Naive thymus-derived CD4-positive, alpha-beta T cell (primary cell): ENCODE data around the gene LPCAT3. TPM values are rescaled to one million over a fixed set of nuclear protein-coding genes. Genes with fewer than 3 reads are reported as not detected.

ENCODE experiments used
- ATAC-seq: fragments of 150-1000 bp; cut with Tn5 transposase; 2 replicates; pipeline ENCODE4 v1.10.0; 2021; ENCODE audit warnings: mild to moderate bottlenecking, moderate library complexity
- CTCF ChIA-PET: fragments of 350-600 bp; sonication (Branson Sonifier 250); formaldehyde crosslinking; loops from one replicate; lab custom pipeline; 2021; ENCODE audit warnings: antibody characterized with exemption; lab: Charles Lee
- POLR2A ChIA-PET: fragments of 350-600 bp; sonication (Branson Sonifier 250); formaldehyde crosslinking; loops from one replicate; lab custom pipeline; 2021; ENCODE audit warnings: antibody characterized with exemption, inconsistent platforms; lab: Charles Lee
- DNase-seq, 9 donors: peaks; one replicate each; pipeline versions ENCODE4 v3.0.0 to v3.0.0-alpha.2; 2020 to 2022; ENCODE audit warnings: mixed read lengths in 1 of 9
- H3K27ac ChIP-seq: one replicate; pipeline ENCODE4 v1.7.0; 2013; ENCODE audit warnings: mild to moderate bottlenecking, low read depth, low read length, moderate library complexity
- H3K27me3 ChIP-seq, 2 donors: one replicate each; pipeline ENCODE4 v1.7.0; 2013; ENCODE audit warnings: low read length in 2 of 2, mild to moderate bottlenecking in 2 of 2, moderate library complexity in 2 of 2; ENCODE audit not compliant: control insufficient read depth in 2 of 2, insufficient read depth in 2 of 2
- H3K36me3 ChIP-seq, 3 experiments: 1 replicate in 2 of 3; 2 replicates in 1 of 3; pipeline ENCODE4 v1.7.0; 2013; ENCODE audit warnings: low read length in 3 of 3, mild to moderate bottlenecking in 3 of 3, moderate library complexity in 1 of 3; ENCODE audit not compliant: insufficient read depth in 3 of 3, control insufficient read depth in 2 of 3
- H3K4me1 ChIP-seq, 2 donors: one replicate each; pipeline ENCODE4 v1.7.0; 2013; ENCODE audit warnings: low read length in 2 of 2, mild to moderate bottlenecking in 2 of 2, moderate library complexity in 1 of 2; ENCODE audit not compliant: control insufficient read depth in 2 of 2, insufficient read depth in 2 of 2
- H3K4me3 ChIP-seq: 2 replicates; pipeline ENCODE4 v1.7.0; 2013; ENCODE audit warnings: mild to moderate bottlenecking, low read length
- H3K9me3 ChIP-seq, 3 experiments: 1 replicate in 2 of 3; 2 replicates in 1 of 3; pipeline ENCODE4 v1.7.0; 2013; ENCODE audit warnings: low read length in 3 of 3; ENCODE audit not compliant: control insufficient read depth in 2 of 3
- H3K27ac Mint-ChIP-seq, 9 donors: one replicate each; pipeline ENCODE4 v1.8.0; 2020 to 2022; ENCODE audit warnings: mixed read lengths in 9 of 9, mild to moderate bottlenecking in 8 of 9, moderate library complexity in 5 of 9, inconsistent platforms in 2 of 9
- H3K27me3 Mint-ChIP-seq, 5 donors: one replicate each; pipeline ENCODE4 v1.8.0; 2021 to 2022; ENCODE audit warnings: mixed read lengths in 5 of 5, mild to moderate bottlenecking in 1 of 5
- H3K36me3 Mint-ChIP-seq, 5 donors: one replicate each; pipeline ENCODE4 v1.8.0; 2020 to 2022; ENCODE audit warnings: mixed read lengths in 5 of 5, mild to moderate bottlenecking in 3 of 5, inconsistent platforms in 1 of 5
- H3K4me1 Mint-ChIP-seq, 7 donors: one replicate each; pipeline ENCODE4 v1.8.0; 2020 to 2022; ENCODE audit warnings: mixed read lengths in 7 of 7, mild to moderate bottlenecking in 3 of 7, inconsistent platforms in 1 of 7
- H3K4me3 Mint-ChIP-seq, 10 donors: one replicate each; pipeline ENCODE4 v1.8.0; 2020 to 2022; ENCODE audit warnings: mild to moderate bottlenecking in 10 of 10, mixed read lengths in 10 of 10, moderate library complexity in 6 of 10, inconsistent platforms in 2 of 10
- H3K9me3 Mint-ChIP-seq, 11 donors: one replicate each; pipeline ENCODE4 v1.8.0; 2020 to 2022; ENCODE audit warnings: mixed read lengths in 11 of 11, mild to moderate bottlenecking in 4 of 11, inconsistent platforms in 1 of 11, moderate library complexity in 1 of 11
- intact Hi-C, 2 donors: fragments of 100-400 bp; cut with micrococcal nuclease; formaldehyde crosslinking; loops; one replicate each; pipeline ENCODE4 v1.15.1; 2023
- microRNA-seq: library from miRNA; unstranded; fragments of <30 nt; microRNA quantifications from one replicate; pipeline ENCODE4 v1.2.0, GENCODE V29; 2022; ENCODE audit warnings: borderline microRNAs expressed
- polyA plus RNA-seq, 2 donors: library from polyadenylated mRNA; unstranded; fragments of 300-500 nt; fragmentation: Illumina TruSeq; gene quantifications; one replicate each; pipeline ENCODE4 v1.2.3, GENCODE V29; 2021
- total RNA-seq, 6 experiments: library from RNA in 5 of 6; stranded (reverse) in 5 of 6; gene quantifications; 1 replicate in 5 of 6; 2 replicates in 1 of 6; pipeline ENCODE4 v1.2.3 and lab custom pipeline; 2021 to 2026

LPCAT3 gene
- total and polyA plus RNA-seq, 7 experiments from 2014 or later, result 16.7 to 37.9 (median 27.1) TPM

DNA sequence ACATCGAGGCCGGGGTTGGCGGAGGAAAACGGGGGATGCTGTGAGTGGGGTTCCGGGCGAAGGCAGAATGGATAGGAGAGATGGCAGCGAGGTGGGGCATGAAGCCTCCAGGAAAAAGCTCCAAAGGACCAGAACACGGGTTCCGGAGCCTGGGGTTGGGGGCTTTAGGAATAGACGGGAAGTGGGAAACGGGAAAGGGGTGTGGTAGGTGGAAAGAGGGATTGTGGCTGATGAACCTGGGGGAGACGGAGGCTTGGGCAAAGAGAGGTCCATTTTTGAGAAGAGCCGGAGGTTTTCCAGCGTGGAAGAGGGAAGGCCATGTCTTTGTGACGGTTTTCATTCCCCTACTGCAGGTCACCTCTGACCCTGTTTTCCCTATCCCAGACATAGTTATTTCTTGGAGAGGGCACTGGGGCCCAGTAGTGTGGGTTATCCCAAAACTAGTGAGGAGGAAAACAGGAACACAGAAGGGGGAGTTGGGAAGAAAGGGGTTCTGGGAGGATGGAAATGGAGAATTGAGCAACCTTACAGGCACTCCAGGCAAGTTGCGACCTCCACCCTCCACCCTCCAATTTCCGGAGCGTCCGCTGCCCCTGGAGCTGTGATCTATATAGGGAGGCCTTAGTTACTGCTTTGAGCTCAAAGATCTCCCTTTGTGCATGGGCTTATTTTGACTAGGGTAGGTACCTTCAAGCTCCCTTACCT, 89.4 kb downstream of the LPCAT3 start:
- Histone ChIP-seq H3K4me3 (peak overlapping the region; percentile 60), H3K27me3 (no peaks in the 10 kb centered on the region), H3K36me3 (peaks cover 0 to 4% (median 0%) of the 10 kb centered on the region in 3 experiments), H3K4me1 (peaks cover 16 to 48% of the 10 kb centered on the region in 2 donors), H3K27ac (peak overlapping the region; percentile 86), H3K9me3 (no peaks in the 10 kb centered on the region)
- ATAC-seq, result no peak
- Mint-ChIP-seq H3K9me3 (no peaks in the 10 kb centered on the region), H3K4me1 (peaks cover 48 to 77% (median 69%) of the 10 kb centered on the region in 7 donors), H3K36me3 (peaks cover 0 to 7% (median 0%) of the 10 kb centered on the region in 5 donors), H3K4me3 (peak overlapping the region; percentile 79 to 92 (median 88)), H3K27ac (peak overlapping the region; percentile 83 to 95 (median 93)), H3K27me3 (no peaks in the 10 kb centered on the region)
- no peak for DNase-seq
- ChIA-PET POLR2A (interaction anchor here (0.6 to 23.3 kb wide), 13 partner anchors 12 to 239 kb away, joined by 3 to 367 read pairs (median 4); partner anchors contain the start of genes C12orf57, ENO2, PTPN6 and RNU7-1), CTCF (interaction anchor here (0.6 to 1.6 kb wide), 6 partner anchors 9 to 179 kb away, joined by 3 to 9 read pairs (median 4); partner anchors contain the start of genes C12orf57 and RNU7-1)
- intact Hi-C loops, result loop anchor here in 1 of 2 donors (1.0 kb wide), 2 partner anchors 8 to 15 kb away; partner anchors contain the start of gene ENO2

DNA sequence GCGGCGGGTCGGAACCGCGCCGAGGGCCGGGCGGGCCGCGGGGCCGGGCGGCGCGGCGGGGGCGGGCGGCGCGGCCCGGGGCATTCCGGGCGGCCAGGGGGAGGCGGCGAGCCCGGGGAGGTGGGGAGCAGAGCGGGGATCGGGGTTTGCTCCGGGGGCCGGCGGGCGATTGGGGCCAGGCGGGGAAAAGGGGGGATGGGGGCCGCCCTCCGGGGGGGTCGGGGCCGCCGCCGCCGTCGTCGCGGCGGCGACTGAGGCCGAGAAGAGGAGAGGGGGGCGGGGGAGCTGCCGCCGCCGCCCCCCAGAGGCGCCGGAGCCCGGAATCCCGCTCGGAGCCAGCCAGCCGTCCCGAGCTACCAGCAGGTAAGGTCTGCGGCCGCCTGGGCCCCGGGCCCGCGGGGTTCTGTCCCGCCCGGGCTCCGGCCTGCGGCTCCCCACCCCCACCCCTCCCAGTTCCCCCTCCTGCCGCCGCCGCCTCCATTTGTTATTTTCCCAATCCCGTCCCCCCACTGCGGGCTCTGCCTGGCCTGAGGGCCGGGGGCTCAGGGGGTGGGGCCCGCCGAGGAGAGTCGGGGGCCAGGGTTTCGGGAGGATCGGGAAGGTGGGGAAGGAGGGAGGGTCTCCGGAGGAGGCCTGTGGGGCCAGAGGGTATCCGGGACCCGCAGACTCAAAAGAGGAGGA, 90.1 kb downstream of the LPCAT3 start:
- Mint-ChIP-seq H3K27ac (peak overlapping the region; percentile 83 to 95 (median 93)), H3K36me3 (peaks cover 0 to 8% (median 0%) of the 10 kb centered on the region in 5 donors), H3K4me1 (peaks cover 44 to 70% (median 62%) of the 10 kb centered on the region in 7 donors), H3K4me3 (peak overlapping the region; percentile 79 to 92 (median 88)), H3K9me3 (no peaks in the 10 kb centered on the region), H3K27me3 (no peaks in the 10 kb centered on the region)
- Histone ChIP-seq H3K27ac (peak overlapping the region; percentile 86), H3K4me3 (peak overlapping the region; percentile 60), H3K27me3 (no peaks in the 10 kb centered on the region), H3K36me3 (peaks cover 0 to 10% (median 0%) of the 10 kb centered on the region in 3 experiments), H3K9me3 (no peaks in the 10 kb centered on the region), H3K4me1 (peaks cover 16 to 43% of the 10 kb centered on the region in 2 donors)
- no peak for ATAC-seq
- ChIA-PET CTCF (interaction anchor here (1.5 kb wide), 1 partner anchor 180 kb away, joined by 3 read pairs; no protein-coding TSS in a partner anchor), POLR2A (interaction anchor here (0.7 to 23.3 kb wide), 6 partner anchors 11 to 59 kb away, joined by 3 to 367 read pairs (median 4); partner anchors contain the start of genes C12orf57, PTPN6 and RNU7-1)
- peak in 1 of 9 donors; percentile 22 for DNase-seq
- intact Hi-C loops, result no loop called here

DNA sequence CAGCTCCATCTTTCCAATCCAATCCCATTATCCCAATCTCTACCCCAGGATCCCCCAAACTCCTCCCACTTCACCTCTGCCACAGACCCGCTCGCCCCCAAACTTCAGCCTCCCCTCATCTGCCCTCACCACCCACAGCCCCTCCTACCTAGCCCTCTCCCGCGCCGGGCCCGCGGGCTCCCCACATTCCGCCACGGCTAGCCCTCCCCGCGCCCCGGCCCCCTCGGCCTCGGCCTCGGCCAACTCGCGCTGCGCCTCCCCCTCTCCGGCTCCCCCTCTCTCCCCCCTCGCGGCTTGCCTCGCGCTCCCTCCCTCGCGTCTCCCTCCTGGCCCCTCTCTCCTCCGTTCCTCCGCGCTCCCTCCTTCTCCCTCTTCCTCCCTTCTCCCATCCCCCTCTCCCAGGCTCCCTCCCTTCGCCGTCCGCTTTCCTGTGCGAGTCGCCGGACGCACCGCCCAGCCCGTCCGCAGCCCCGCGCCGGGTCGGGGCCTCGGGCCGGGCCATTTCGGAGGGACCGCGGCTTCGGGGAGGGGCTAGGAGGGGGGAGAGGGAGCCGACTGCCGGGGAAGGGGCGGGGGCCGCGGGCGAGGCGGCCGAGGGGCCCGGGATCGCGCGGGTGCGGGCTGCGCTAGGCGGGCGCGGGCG, 90.8 kb downstream of the LPCAT3 start, which contains the start of gene ATN1:
ATN1 (plus strand) TSS at position 581 of the 643 bp plus-strand sequence. CDS start 6,043 bp downstream, outside the sequence.
- Histone ChIP-seq H3K27ac (peak within 1 kb of the TSS; percentile 86), H3K27me3 (no peaks in the 10 kb centered on the region), H3K4me3 (peak within 1 kb of the TSS; percentile 64), H3K4me1 (peaks cover 16 to 37% of the 10 kb centered on the region in 2 donors), H3K9me3 (no peaks in the 10 kb centered on the region), H3K36me3 (peaks cover 0 to 16% (median 0%) of the 10 kb centered on the region in 3 experiments)
- H3K4me3 Mint-ChIP-seq, result peak within 1 kb of the TSS; percentile 85 to 99 (median 92)
- no peaks in the 10 kb centered on the region for H3K27me3 Mint-ChIP-seq
- DNase-seq, result peak in 5 of 9 donors; percentile 41 to 66 (median 43)
- H3K27ac Mint-ChIP-seq, result peak within 1 kb of the TSS; percentile 88 to 98 (median 95)
- H3K4me1 Mint-ChIP-seq, result peaks cover 38 to 69% (median 56%) of the 10 kb centered on the region in 7 donors
- H3K9me3 Mint-ChIP-seq, result no peaks in the 10 kb centered on the region
- POLR2A ChIA-PET, result interaction anchor here (0.6 to 23.3 kb wide), 12 partner anchors 10 to 232 kb away, joined by 3 to 367 read pairs (median 4); partner anchors contain the start of genes C12orf57, ENO2, PTPN6 and RNU7-1
- CTCF ChIA-PET, result interaction anchor here (1.0 to 4.4 kb wide), 5 partner anchors 8 to 180 kb away, joined by 3 to 47 read pairs (median 8); no protein-coding TSS in a partner anchor
- intact Hi-C loops, result no loop called here
- peaks cover 0 to 8% (median 0%) of the 10 kb centered on the region in 5 donors for H3K36me3 Mint-ChIP-seq
- ATAC-seq, result peak; percentile 35

Small RNAs within 50 kb of the gene (microRNA-seq; reads per million reads assigned to microRNA genes)
- gene MIR141, result 163 reads per million, percentile 60 among the genes with 10 or more reads in this experiment
- 341 reads per million, percentile 69 among the genes with 10 or more reads in this experiment for gene MIR200C

Other genes starting within 250 kb of the LPCAT3 start
- 10 to 100 TPM in 1 of 5 experiments, 1 to 10 TPM in 2, under 1 TPM in 2; 0.64 to 46.5 (median 1.7) TPM for gene LAG3, start 246.0 kb downstream of the LPCAT3 start, total RNA-seq
- gene LAG3, start 246.0 kb downstream of the LPCAT3 start, polyA plus RNA-seq, result under 1 TPM; 0.26 to 0.69 TPM
- gene CD4, start 228.9 kb downstream of the LPCAT3 start, total RNA-seq, result 100 to 1,000 TPM; 164 to 267 (median 246) TPM
- 100 to 1,000 TPM; 364 to 576 TPM for gene CD4, start 228.9 kb downstream of the LPCAT3 start, polyA plus RNA-seq
- 10 to 100 TPM in 1 of 5 experiments, 1 to 10 TPM in 1, under 1 TPM in 3; 0.30 to 10.5 (median 0.38) TPM for gene GPR162, start 196.7 kb downstream of the LPCAT3 start, total RNA-seq
- gene GPR162, start 196.7 kb downstream of the LPCAT3 start, polyA plus RNA-seq, result not detected
- 10 to 100 TPM in 3 of 5 experiments, 1 to 10 TPM in 2; 1.9 to 18.2 (median 10.3) TPM for gene P3H3, start 190.1 kb downstream of the LPCAT3 start, total RNA-seq
- gene P3H3, start 190.1 kb downstream of the LPCAT3 start, polyA plus RNA-seq, result 1 to 10 TPM; 1.5 to 1.9 TPM
- gene GNB3, start 177.6 kb downstream of the LPCAT3 start, total RNA-seq, result 10 to 100 TPM in 2 of 5 experiments, 1 to 10 TPM in 2, under 1 TPM in 1; 0.63 to 11.8 (median 3.2) TPM
- gene GNB3, start 177.6 kb downstream of the LPCAT3 start, polyA plus RNA-seq, result under 1 TPM in 1 of 2 donors, not detected in 1; 0.23 TPM
- gene CDCA3, start 167.2 kb downstream of the LPCAT3 start, total RNA-seq, result 10 to 100 TPM in 1 of 5 experiments, 1 to 10 TPM in 3, under 1 TPM in 1; 0.64 to 55.6 (median 1.8) TPM
- under 1 TPM in 1 of 2 donors, not detected in 1; 0.94 TPM for gene CDCA3, start 167.2 kb downstream of the LPCAT3 start, polyA plus RNA-seq
- gene USP5, start 166.3 kb downstream of the LPCAT3 start, total RNA-seq, result 100 to 1,000 TPM in 1 of 5 experiments, 10 to 100 TPM in 4; 58.0 to 134 (median 71.1) TPM
- 10 to 100 TPM; 51.9 to 71.5 TPM for gene USP5, start 166.3 kb downstream of the LPCAT3 start, polyA plus RNA-seq
- 1,000 to 10,000 TPM in 1 of 5 experiments, 100 to 1,000 TPM in 3, 10 to 100 TPM in 1; 89.7 to 1,293 (median 134) TPM for gene TPI1, start 150.9 kb downstream of the LPCAT3 start, total RNA-seq
- gene TPI1, start 150.9 kb downstream of the LPCAT3 start, polyA plus RNA-seq, result 100 to 1,000 TPM; 330 to 435 TPM
- gene SPSB2, start 145.2 kb downstream of the LPCAT3 start, total RNA-seq, result 10 to 100 TPM in 3 of 5 experiments, 1 to 10 TPM in 2; 5.1 to 20.2 (median 11.2) TPM
- 10 to 100 TPM; 10.8 to 14.5 TPM for gene SPSB2, start 145.2 kb downstream of the LPCAT3 start, polyA plus RNA-seq
- gene LRRC23, start 113.7 kb downstream of the LPCAT3 start, total RNA-seq, result 10 to 100 TPM in 1 of 5 experiments, 1 to 10 TPM in 4; 6.6 to 12.1 (median 7.3) TPM
- gene LRRC23, start 113.7 kb downstream of the LPCAT3 start, polyA plus RNA-seq, result 1 to 10 TPM; 4.5 to 5.4 TPM
- gene ENO2, start 103.9 kb downstream of the LPCAT3 start, total RNA-seq, result 100 to 1,000 TPM in 3 of 5 experiments, 10 to 100 TPM in 2; 65.3 to 193 (median 178) TPM
- 10 to 100 TPM; 22.5 to 31.0 TPM for gene ENO2, start 103.9 kb downstream of the LPCAT3 start, polyA plus RNA-seq
- gene ATN1, start 90.5 kb downstream of the LPCAT3 start, total RNA-seq, result 10 to 100 TPM; 29.5 to 42.2 (median 34.4) TPM
- 1 to 10 TPM in 1 of 2 donors, under 1 TPM in 1; 0.95 to 2.0 TPM for gene ATN1, start 90.5 kb downstream of the LPCAT3 start, polyA plus RNA-seq
- not detected for gene RNU7-1, start 74.7 kb downstream of the LPCAT3 start, total RNA-seq
- gene RNU7-1, start 74.7 kb downstream of the LPCAT3 start, polyA plus RNA-seq, result not detected
- gene C12orf57, start 74.5 kb downstream of the LPCAT3 start, total RNA-seq, result 100 to 1,000 TPM; 148 to 592 (median 362) TPM
- 100 to 1,000 TPM; 394 to 401 TPM for gene C12orf57, start 74.5 kb downstream of the LPCAT3 start, polyA plus RNA-seq
- 100 to 1,000 TPM; 141 to 390 (median 242) TPM for gene PTPN6, start 67.1 kb downstream of the LPCAT3 start, total RNA-seq
- 100 to 1,000 TPM; 210 to 387 TPM for gene PTPN6, start 67.1 kb downstream of the LPCAT3 start, polyA plus RNA-seq
- gene PHB2, start 47.8 kb downstream of the LPCAT3 start, total RNA-seq, result 100 to 1,000 TPM; 132 to 209 (median 146) TPM
- gene PHB2, start 47.8 kb downstream of the LPCAT3 start, polyA plus RNA-seq, result 100 to 1,000 TPM; 113 to 121 TPM
- 10 to 100 TPM; 25.7 to 69.5 (median 63.2) TPM for gene EMG1, start 47.6 kb downstream of the LPCAT3 start, total RNA-seq
- 10 to 100 TPM; 64.1 to 72.5 TPM for gene EMG1, start 47.6 kb downstream of the LPCAT3 start, polyA plus RNA-seq
- 1 to 10 TPM; 2.0 to 3.9 (median 3.0) TPM for gene C1S, start 42.2 kb upstream of the LPCAT3 start, total RNA-seq
- gene C1S, start 42.2 kb upstream of the LPCAT3 start, polyA plus RNA-seq, result not detected
- 1 to 10 TPM; 1.6 to 7.2 (median 4.8) TPM for gene C1R, start 74.0 kb upstream of the LPCAT3 start, total RNA-seq
- 1 to 10 TPM; 1.0 to 2.9 TPM for gene C1R, start 74.0 kb upstream of the LPCAT3 start, polyA plus RNA-seq
- 10 to 100 TPM; 18.5 to 38.6 (median 24.4) TPM for gene C1RL, start 90.7 kb upstream of the LPCAT3 start, total RNA-seq
- 1 to 10 TPM; 2.9 to 4.4 TPM for gene C1RL, start 90.7 kb upstream of the LPCAT3 start, polyA plus RNA-seq
- 1 to 10 TPM in 1 of 5 experiments, under 1 TPM in 2, not detected in 2; 0.46 to 1.4 (median 0.50) TPM for gene RBP5, start 110.4 kb upstream of the LPCAT3 start, total RNA-seq
- not detected for gene RBP5, start 110.4 kb upstream of the LPCAT3 start, polyA plus RNA-seq
- gene CLSTN3, start 111.9 kb upstream of the LPCAT3 start, total RNA-seq, result 10 to 100 TPM; 20.2 to 76.3 (median 38.7) TPM
- 1 to 10 TPM; 1.1 to 4.9 TPM for gene CLSTN3, start 111.9 kb upstream of the LPCAT3 start, polyA plus RNA-seq
- gene PEX5, start 171.2 kb upstream of the LPCAT3 start, total RNA-seq, result 10 to 100 TPM; 20.1 to 36.7 (median 24.4) TPM
- 10 to 100 TPM; 17.3 to 26.6 TPM for gene PEX5, start 171.2 kb upstream of the LPCAT3 start, polyA plus RNA-seq